IMR-90 (cell line): Measurements from ENCODE around the gene LYPD4. TPM values are rescaled to one million over a fixed set of nuclear protein-coding genes. Genes with fewer than 3 reads are reported as not detected.

Source experiments
- ATAC-seq: fragments of 200-7000 bp; cut with Tn5 transposase; 2 replicates; pipeline ENCODE4 v1.9.1; 2020; ENCODE audit warnings: low read depth, mild to moderate bottlenecking, moderate library complexity
- BruUV-seq: library from RNA; stranded (reverse); fragments of 400-500 nt; replicated peaks from 2 replicates; lab custom pipeline; 2021; lab: Mats Ljungman, UMichigan
- CTCF ChIA-PET: fragments of 300-600 bp; formaldehyde crosslinking; extraction: SDS; loops from one replicate; lab custom pipeline; 2021; ENCODE audit warnings: antibody characterized with exemption; lab: Yijun Ruan, JAX
- POLR2A ChIA-PET: fragments of 300-600 bp; sonication (Branson Sonifier 250); formaldehyde crosslinking; loops from one replicate; lab custom pipeline; 2022; ENCODE audit warnings: antibody characterized with exemption; ENCODE audit not compliant: unreplicated experiment; lab: Charles Lee
- DNase-seq: peaks from one replicate; pipeline ENCODE4 v3.0.0; 2013
- H2AFZ ChIP-seq: replicated peaks from 2 replicates; pipeline ENCODE3; 2013; ENCODE audit warnings: low read length, mild to moderate bottlenecking; ENCODE audit not compliant: poor library complexity
- H2AK5ac ChIP-seq: 2 replicates; pipeline ENCODE4 v1.6.1; 2013; ENCODE audit warnings: low read depth, low read length, inconsistent platforms
- H2AK9ac ChIP-seq: replicated peaks from 2 replicates; pipeline ENCODE3; 2013; ENCODE audit warnings: mild to moderate bottlenecking, low read depth, low read length, moderate library complexity; ENCODE audit not compliant: poor library complexity
- H2BK120ac ChIP-seq: 2 replicates; pipeline ENCODE4 v1.6.1; 2013; ENCODE audit warnings: low read depth, low read length, inconsistent platforms
- H2BK15ac ChIP-seq: 3 replicates; pipeline ENCODE4 v1.6.1; 2013; ENCODE audit warnings: low read depth, low read length, inconsistent platforms
- H2BK20ac ChIP-seq: 2 replicates; pipeline ENCODE4 v1.6.1; 2013; ENCODE audit warnings: low read depth, mild to moderate bottlenecking, inconsistent platforms, low read length, moderate library complexity
- H2BK5ac ChIP-seq: 2 replicates; pipeline ENCODE4 v1.6.1; 2013; ENCODE audit warnings: mild to moderate bottlenecking, low read depth, low read length, inconsistent platforms; ENCODE audit not compliant: poor library complexity, severe bottlenecking
- H3K14ac ChIP-seq: replicated peaks from 2 replicates; pipeline ENCODE4 v1.6.1; 2013; ENCODE audit warnings: low read depth, low read length, inconsistent platforms
- H3K18ac ChIP-seq: 2 replicates; pipeline ENCODE4 v1.6.1; 2013; ENCODE audit warnings: low read depth, low read length, control low read depth
- H3K23ac ChIP-seq: 2 replicates; pipeline ENCODE4 v1.6.1; 2013; ENCODE audit warnings: low read depth, low read length, inconsistent platforms
- H3K27ac ChIP-seq: 2 replicates; pipeline ENCODE4 v1.5.1; 2013; ENCODE audit warnings: mild to moderate bottlenecking, control low read depth, low read length; ENCODE audit not compliant: insufficient read depth
- H3K27me3 ChIP-seq: 2 replicates; pipeline ENCODE4 v1.6.1; 2013; ENCODE audit warnings: low read length; ENCODE audit not compliant: control insufficient read depth, insufficient read depth
- H3K36me3 ChIP-seq: 2 replicates; pipeline ENCODE4 v1.6.1; 2013; ENCODE audit warnings: low read length, mixed read lengths; ENCODE audit not compliant: control insufficient read depth, insufficient read depth
- H3K4ac ChIP-seq: 2 replicates; pipeline ENCODE4 v1.6.1; 2013; ENCODE audit warnings: low read depth, low read length, inconsistent platforms
- H3K4me1 ChIP-seq: 2 replicates; pipeline ENCODE4 v1.6.1; 2013; ENCODE audit warnings: low read length, mixed read lengths; ENCODE audit not compliant: control insufficient read depth, insufficient read depth
- H3K4me2 ChIP-seq: 2 replicates; pipeline ENCODE4 v1.6.1; 2013; ENCODE audit warnings: low read depth, mild to moderate bottlenecking, control low read depth, low read length, moderate library complexity
- H3K4me3 ChIP-seq: 2 replicates; pipeline ENCODE4 v1.5.1; 2013; ENCODE audit warnings: low read depth, mild to moderate bottlenecking, control low read depth, low read length, moderate library complexity; ENCODE audit not compliant: insufficient read depth
- H3K56ac ChIP-seq: 2 replicates; pipeline ENCODE4 v1.6.1; 2013; ENCODE audit warnings: low read length, inconsistent platforms; ENCODE audit not compliant: insufficient read depth; ENCODE audit errors: extremely low read depth
- H3K79me1 ChIP-seq, 2 experiments: 2 replicates each; pipeline ENCODE4 v1.6.1; 2013; ENCODE audit warnings: low read length in 2 of 2, inconsistent platforms in 1 of 2, low read depth in 1 of 2
- H3K9ac ChIP-seq: 2 replicates; pipeline ENCODE4 v1.6.1; 2013; ENCODE audit warnings: low read depth, low read length, control low read depth
- H3K9me1 ChIP-seq: 2 replicates; pipeline ENCODE4 v1.6.1; 2013; ENCODE audit warnings: low read length, inconsistent platforms; ENCODE audit not compliant: insufficient read depth
- H3K9me3 ChIP-seq: 2 replicates; pipeline ENCODE4 v1.6.1; 2013; ENCODE audit warnings: low read length; ENCODE audit not compliant: control insufficient read depth, insufficient read depth
- H4K20me1 ChIP-seq: 2 replicates; pipeline ENCODE4 v1.6.1; 2013; ENCODE audit warnings: low read length, inconsistent platforms; ENCODE audit not compliant: insufficient read depth
- H4K5ac ChIP-seq: 2 replicates; pipeline ENCODE4 v1.6.1; 2013; ENCODE audit warnings: mild to moderate bottlenecking, low read depth, low read length, control low read depth
- H4K8ac ChIP-seq, 2 experiments: 2 replicates each; pipeline ENCODE4 v1.6.1; 2013; ENCODE audit warnings: low read depth in 2 of 2, low read length in 2 of 2, control low read depth in 1 of 2, inconsistent platforms in 1 of 2
- H4K91ac ChIP-seq: 2 replicates; pipeline ENCODE4 v1.6.1; 2013; ENCODE audit warnings: low read depth, low read length, inconsistent platforms; ENCODE audit not compliant: insufficient read depth
- BHLHE40 ChIP-seq: fragments of 150-350 bp; IDR thresholded peaks from 2 replicates; pipeline ENCODE4 v1.6.1; 2016; ENCODE audit warnings: mild to moderate bottlenecking, low read depth, low read length
- CEBPB ChIP-seq: IDR thresholded peaks from 2 replicates; pipeline ENCODE4 v1.6.1; 2012; ENCODE audit warnings: low read depth, low read length, improper control_type of control experiment
- CHD1 ChIP-seq: IDR thresholded peaks from 2 replicates; pipeline ENCODE4 v1.6.1; 2012; ENCODE audit warnings: low read depth, low read length, improper control_type of control experiment
- FOS ChIP-seq: fragments of 150-350 bp; IDR thresholded peaks from 2 replicates; pipeline ENCODE4 v1.6.1; 2016; ENCODE audit warnings: low read depth, low read length
- MAFK ChIP-seq: IDR thresholded peaks from 2 replicates; pipeline ENCODE4 v1.6.1; 2012; ENCODE audit warnings: low read depth, low read length, improper control_type of control experiment
- MAZ ChIP-seq: IDR thresholded peaks from 2 replicates; pipeline ENCODE4 v1.6.1; 2012; ENCODE audit warnings: low read depth, mild to moderate bottlenecking, low read length, improper control_type of control experiment, moderate library complexity, borderline replicate concordance
- MXI1 ChIP-seq: IDR thresholded peaks from 2 replicates; pipeline ENCODE4 v1.6.1; 2012; ENCODE audit warnings: low read depth, mild to moderate bottlenecking, low read length, moderate library complexity, borderline replicate concordance
- NFE2L2 ChIP-seq: fragments of 150-350 bp; IDR thresholded peaks from 2 replicates; pipeline ENCODE4 v1.6.1; 2016; ENCODE audit warnings: low read depth, mild to moderate bottlenecking, low read length
- POLR2A ChIP-seq: IDR thresholded peaks from 2 replicates; pipeline ENCODE4 v1.6.1; 2012; ENCODE audit warnings: mild to moderate bottlenecking, low read depth, low read length
- RAD21 ChIP-seq: IDR thresholded peaks from 2 replicates; pipeline ENCODE4 v1.6.1; 2012; ENCODE audit warnings: low read length, improper control_type of control experiment
- RCOR1 ChIP-seq: IDR thresholded peaks from 2 replicates; pipeline ENCODE4 v1.6.1; 2012; ENCODE audit warnings: mild to moderate bottlenecking, low read length, improper control_type of control experiment; ENCODE audit not compliant: insufficient replicate concordance
- RFX5 ChIP-seq: IDR thresholded peaks from 2 replicates; pipeline ENCODE4 v1.8.0; 2012; ENCODE audit warnings: low read depth, mild to moderate bottlenecking, low read length, moderate library complexity
- SMC3 ChIP-seq: fragments of 150-350 bp; IDR thresholded peaks from 2 replicates; pipeline ENCODE4 v1.6.1; 2016; ENCODE audit warnings: low read depth, mild to moderate bottlenecking, antibody characterized with exemption, low read length, moderate library complexity
- WGBS, 2 experiments: methylation state at CpG; one replicate each; pipeline versions ENCODE4 v1.1.5 to v1.1.7; 2013; ENCODE audit warnings: missing lambda C conversion rate in 2 of 2; ENCODE audit not compliant: insufficient read length in 1 of 2; ENCODE audit errors: extremely low coverage in 2 of 2; 5-methylcytosine and 5-hydroxymethylcytosine counted together
- dilution Hi-C: fragments of 300-500 bp; cut with HindIII; formaldehyde crosslinking; loops from one replicate; pipeline ENCODE4 v1.14.3; 2018; ENCODE audit warnings: low sequenced_read_pairs; ENCODE audit not compliant: unreplicated experiment
- in situ Hi-C: fragments of 300-500 bp; cut with MboI; formaldehyde crosslinking; loops from 3 replicates; pipeline ENCODE4 v1.14.3; 2019; ENCODE audit warnings: low sequenced_read_pairs, inconsistent platforms, mixed read lengths
- intact Hi-C: fragments of 100-400 bp; cut with micrococcal nuclease; formaldehyde crosslinking; loops from 2 replicates; pipeline ENCODE4 v1.10.0; 2022
- polyA plus RNA-seq, 3 experiments: library from polyadenylated mRNA; depleted of rRNA; stranded (reverse); fragments of >200 nt; gene quantifications; 2 replicates each; pipeline ENCODE4 v1.2.3, GENCODE V29; 2012; ENCODE audit warnings: low replicate concordance in 1 of 3
- total RNA-seq: library from RNA; depleted of rRNA; stranded (reverse); fragments of >200 nt; gene quantifications from 2 replicates; pipeline ENCODE4 v1.2.3, GENCODE V29; 2012
- TF ChIP-seq, protein P1 (sequence below): fragments of 150-350 bp; IDR thresholded peaks from 2 replicates; pipeline ENCODE4 v1.6.1; 2016; ENCODE audit warnings: low read depth, mild to moderate bottlenecking, low read length, moderate library complexity, borderline replicate concordance
- TF ChIP-seq, protein P2 (sequence below): fragments of 150-350 bp; IDR thresholded peaks from 2 replicates; pipeline ENCODE4 v1.6.1; 2017; ENCODE audit warnings: mild to moderate bottlenecking, antibody characterized with exemption, low read length, low read depth
- TF ChIP-seq, protein P3 (sequence below): conservative IDR thresholded peaks from 2 replicates; pipeline ENCODE4 v1.5.1; 2012; ENCODE audit warnings: mild to moderate bottlenecking, low read depth, low read length, improper control_type of control experiment

Gene LYPD4
- total and polyA plus RNA-seq, 2 of the 4 experiments (the other 2 are of a cell fraction): not detected

DNA sequence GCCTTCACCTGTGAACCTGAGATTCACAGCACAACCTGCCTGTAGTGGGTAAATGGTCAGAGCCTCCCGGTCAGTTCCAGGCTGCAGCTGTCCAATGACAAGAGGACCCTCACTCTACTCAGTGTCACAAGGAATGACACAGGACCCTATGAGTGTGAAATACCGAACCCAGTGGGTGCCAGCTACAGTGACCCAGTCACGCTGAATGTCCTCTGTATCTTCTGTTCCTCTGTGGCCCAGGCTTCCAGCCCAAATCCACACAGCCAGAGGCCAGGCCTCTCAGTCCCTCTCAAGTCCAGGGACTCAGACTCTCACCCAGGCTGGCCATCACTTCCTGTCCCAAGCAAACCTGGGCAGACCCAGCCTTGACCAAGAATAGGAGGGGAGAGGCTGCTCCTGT is 37.3 kb downstream of the LYPD4 start:
- BruUV-seq: no TSS peak

More for the DNA sequence above, 37.3 kb downstream of the LYPD4 start:
- H3K27ac ChIP-seq: no peak overlapping the region
- DNase-seq (no peak), ATAC-seq (no peak)
- H2BK120ac ChIP-seq: no peak overlapping the region
- dilution Hi-C loops (no loop called here), intact Hi-C loops (no loop called here), in situ Hi-C loops (no loop called here)
- H3K14ac ChIP-seq: no peak overlapping the region
- no peaks in the 10 kb centered on the region for H3K36me3 ChIP-seq
- H3K4me1 ChIP-seq: no peaks in the 10 kb centered on the region
- WGBS, 2 experiments: 60% methylated on average over 1 of the region's 3 CpGs; no CpG with 5 or more reads in 1 of the 2 experiments
- no peaks in the 10 kb centered on the region for H3K9me3 ChIP-seq
- H3K4ac ChIP-seq: no peak overlapping the region
- no peak overlapping the region for H3K18ac ChIP-seq
- no peak overlapping the region for H3K56ac ChIP-seq
- H3K79me1 ChIP-seq: no peaks in the 10 kb centered on the region
- H4K8ac ChIP-seq: no peak overlapping the region
- CTCF ChIA-PET: interaction anchor here (1.1 kb wide), 1 partner anchor 14 kb away, joined by 6 read pairs; no protein-coding TSS in a partner anchor
- H2BK20ac ChIP-seq: no peak overlapping the region
- H2AK5ac ChIP-seq: no peak overlapping the region
- no peak overlapping the region for H2BK15ac ChIP-seq
- H3K9ac ChIP-seq: no peak overlapping the region
- POLR2A ChIA-PET: no interaction called here
- no peak overlapping the region for H3K4me2 ChIP-seq
- no peaks in the 10 kb centered on the region for H3K9me1 ChIP-seq
- no peak overlapping the region for H4K5ac ChIP-seq
- no peak overlapping the region for H2AK9ac ChIP-seq
- H2AFZ ChIP-seq: no peak overlapping the region
- H3K27me3 ChIP-seq: no peaks in the 10 kb centered on the region
- H4K91ac ChIP-seq: no peak overlapping the region
- H3K4me3 ChIP-seq: no peak overlapping the region
- no peak overlapping the region for H3K23ac ChIP-seq
- TF ChIP-seq MAZ (no peak), NFE2L2 (no peak), RFX5 (no peak), POLR2A (no peak), MAFK (no peak), RAD21 (no peak), CEBPB (no peak), RCOR1 (no peak), CHD1 (no peak), FOS (no peak), MXI1 (no peak), SMC3 (no peak), BHLHE40 (no peak)
- TF ChIP-seq, protein P1, sequence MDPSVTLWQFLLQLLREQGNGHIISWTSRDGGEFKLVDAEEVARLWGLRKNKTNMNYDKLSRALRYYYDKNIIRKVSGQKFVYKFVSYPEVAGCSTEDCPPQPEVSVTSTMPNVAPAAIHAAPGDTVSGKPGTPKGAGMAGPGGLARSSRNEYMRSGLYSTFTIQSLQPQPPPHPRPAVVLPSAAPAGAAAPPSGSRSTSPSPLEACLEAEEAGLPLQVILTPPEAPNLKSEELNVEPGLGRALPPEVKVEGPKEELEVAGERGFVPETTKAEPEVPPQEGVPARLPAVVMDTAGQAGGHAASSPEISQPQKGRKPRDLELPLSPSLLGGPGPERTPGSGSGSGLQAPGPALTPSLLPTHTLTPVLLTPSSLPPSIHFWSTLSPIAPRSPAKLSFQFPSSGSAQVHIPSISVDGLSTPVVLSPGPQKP: no peak
- TF ChIP-seq, protein P2, sequence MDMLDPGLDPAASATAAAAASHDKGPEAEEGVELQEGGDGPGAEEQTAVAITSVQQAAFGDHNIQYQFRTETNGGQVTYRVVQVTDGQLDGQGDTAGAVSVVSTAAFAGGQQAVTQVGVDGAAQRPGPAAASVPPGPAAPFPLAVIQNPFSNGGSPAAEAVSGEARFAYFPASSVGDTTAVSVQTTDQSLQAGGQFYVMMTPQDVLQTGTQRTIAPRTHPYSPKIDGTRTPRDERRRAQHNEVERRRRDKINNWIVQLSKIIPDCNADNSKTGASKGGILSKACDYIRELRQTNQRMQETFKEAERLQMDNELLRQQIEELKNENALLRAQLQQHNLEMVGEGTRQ: no peak
- TF ChIP-seq, protein P3, sequence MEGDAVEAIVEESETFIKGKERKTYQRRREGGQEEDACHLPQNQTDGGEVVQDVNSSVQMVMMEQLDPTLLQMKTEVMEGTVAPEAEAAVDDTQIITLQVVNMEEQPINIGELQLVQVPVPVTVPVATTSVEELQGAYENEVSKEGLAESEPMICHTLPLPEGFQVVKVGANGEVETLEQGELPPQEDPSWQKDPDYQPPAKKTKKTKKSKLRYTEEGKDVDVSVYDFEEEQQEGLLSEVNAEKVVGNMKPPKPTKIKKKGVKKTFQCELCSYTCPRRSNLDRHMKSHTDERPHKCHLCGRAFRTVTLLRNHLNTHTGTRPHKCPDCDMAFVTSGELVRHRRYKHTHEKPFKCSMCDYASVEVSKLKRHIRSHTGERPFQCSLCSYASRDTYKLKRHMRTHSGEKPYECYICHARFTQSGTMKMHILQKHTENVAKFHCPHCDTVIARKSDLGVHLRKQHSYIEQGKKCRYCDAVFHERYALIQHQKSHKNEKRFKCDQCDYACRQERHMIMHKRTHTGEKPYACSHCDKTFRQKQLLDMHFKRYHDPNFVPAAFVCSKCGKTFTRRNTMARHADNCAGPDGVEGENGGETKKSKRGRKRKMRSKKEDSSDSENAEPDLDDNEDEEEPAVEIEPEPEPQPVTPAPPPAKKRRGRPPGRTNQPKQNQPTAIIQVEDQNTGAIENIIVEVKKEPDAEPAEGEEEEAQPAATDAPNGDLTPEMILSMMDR: no peak
- H2BK5ac ChIP-seq: no peak overlapping the region
- H4K20me1 ChIP-seq: no peaks in the 10 kb centered on the region
